ENCODE measurements around the gene ADARB1.

The ADARB1 gene

DNA sequence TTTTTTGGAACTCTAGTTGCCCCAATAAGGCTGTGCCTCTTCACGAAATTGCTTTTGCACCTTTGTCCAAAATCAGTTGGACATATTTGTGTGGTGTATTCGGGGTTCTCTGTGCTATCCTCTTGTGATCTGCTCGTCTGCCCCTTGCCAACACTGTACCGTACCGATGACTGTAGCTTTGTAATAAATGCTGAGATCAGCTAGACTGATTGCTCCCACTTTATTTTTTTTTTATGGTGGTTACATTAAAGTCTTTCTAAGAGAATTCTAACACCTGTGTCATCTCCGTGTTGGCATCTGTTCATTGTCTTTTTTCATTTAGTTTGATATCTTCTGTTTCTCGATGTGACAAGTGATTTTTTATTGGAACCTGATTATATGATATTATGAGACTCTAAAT lies 94.1 kb downstream of the ADARB1 start:
- no peak overlapping the region for H3K9ac ChIP-seq (ENCODE audit: insufficient read length, low read depth)
- no peak for DNase-seq (ENCODE audit: low read depth, low spot score)
- no peaks in the 10 kb centered on the region for H3K4me1 ChIP-seq (ENCODE audit: insufficient read depth, insufficient read length)
- H3K4me3 ChIP-seq (ENCODE audit: insufficient read length, low read depth): no peak overlapping the region
- H3K27me3 ChIP-seq (ENCODE audit: insufficient read depth, insufficient read length): no peaks in the 10 kb centered on the region
- no peak for TF ChIP-seq YY1 (IDR thresholded peaks at IDR 0.05; ENCODE audit: insufficient read depth, insufficient read length)
- no peak for TF ChIP-seq ZNF274 (IDR thresholded peaks at IDR 0.05; ENCODE audit: low read depth, low read length)
- TF ChIP-seq SUZ12 (IDR thresholded peaks at IDR 0.05; ENCODE audit: extremely low read depth, insufficient read depth, insufficient read length): no peak
- H3K9me3 ChIP-seq (ENCODE audit: insufficient read depth, low read length): no peaks in the 10 kb centered on the region
- peaks cover 15% of the 10 kb centered on the region for H3K36me3 ChIP-seq (ENCODE audit: insufficient read depth, insufficient read length, low read length)

- Histone ChIP-seq H3K4me1 (ENCODE audit: insufficient read depth, insufficient read length) (no peaks in the 10 kb centered on the region), H3K4me3 (ENCODE audit: insufficient read length, low read depth) (no peak overlapping the region), H3K9me3 (ENCODE audit: insufficient read depth, low read length) (no peaks in the 10 kb centered on the region), H3K27me3 (ENCODE audit: insufficient read depth, insufficient read length) (no peaks in the 10 kb centered on the region), H3K9ac (ENCODE audit: insufficient read length, low read depth) (peak overlapping the region; percentile 24), H3K36me3 (ENCODE audit: insufficient read depth, insufficient read length, low read length) (peaks cover 15% of the 10 kb centered on the region)
- no peak for TF ChIP-seq ZNF274 (IDR thresholded peaks at IDR 0.05; ENCODE audit: low read depth, low read length)
- TF ChIP-seq YY1 (IDR thresholded peaks at IDR 0.05; ENCODE audit: insufficient read depth, insufficient read length): no peak
- TF ChIP-seq SUZ12 (IDR thresholded peaks at IDR 0.05; ENCODE audit: extremely low read depth, insufficient read depth, insufficient read length): no peak
- no peak for DNase-seq (ENCODE audit: low read depth, low spot score)
These were observed 94.6 kb downstream of the ADARB1 start for GRCh38 chr21:45169001-45169400.

DNA sequence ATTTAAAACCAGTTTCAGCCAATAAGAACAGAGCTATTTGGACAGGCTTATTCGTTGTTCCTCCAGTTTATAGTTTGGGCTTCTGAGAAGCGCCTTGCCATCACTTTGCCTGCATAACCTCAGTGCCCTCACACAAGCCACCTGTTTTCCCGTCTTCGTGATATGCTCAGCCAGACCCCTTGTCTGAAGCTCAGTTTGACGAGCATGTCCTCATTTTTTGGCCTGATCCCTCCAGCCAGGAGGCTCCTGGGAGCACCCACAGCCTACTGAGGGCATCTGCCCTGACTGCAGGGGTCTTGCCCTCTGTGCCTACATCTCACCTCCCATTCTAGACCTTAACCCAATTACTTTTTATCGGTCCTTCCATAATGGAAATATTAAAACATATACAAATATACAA lies 95.3 kb downstream of the ADARB1 start:
- H3K4me1 ChIP-seq (ENCODE audit: insufficient read depth, insufficient read length): no peaks in the 10 kb centered on the region
- no peak for DNase-seq (ENCODE audit: low read depth, low spot score)
- H3K4me3 ChIP-seq (ENCODE audit: insufficient read length, low read depth): no peak overlapping the region
- no peak overlapping the region for H3K9ac ChIP-seq (ENCODE audit: insufficient read length, low read depth)
- TF ChIP-seq ZNF274 (IDR thresholded peaks at IDR 0.05; ENCODE audit: low read depth, low read length) (no peak), SUZ12 (IDR thresholded peaks at IDR 0.05; ENCODE audit: extremely low read depth, insufficient read depth, insufficient read length) (no peak), YY1 (IDR thresholded peaks at IDR 0.05; ENCODE audit: insufficient read depth, insufficient read length) (no peak)
- no peaks in the 10 kb centered on the region for H3K9me3 ChIP-seq (ENCODE audit: insufficient read depth, low read length)
- H3K27me3 ChIP-seq (ENCODE audit: insufficient read depth, insufficient read length): no peaks in the 10 kb centered on the region
- H3K36me3 ChIP-seq (ENCODE audit: insufficient read depth, insufficient read length, low read length): peaks cover 15% of the 10 kb centered on the region

DNA sequence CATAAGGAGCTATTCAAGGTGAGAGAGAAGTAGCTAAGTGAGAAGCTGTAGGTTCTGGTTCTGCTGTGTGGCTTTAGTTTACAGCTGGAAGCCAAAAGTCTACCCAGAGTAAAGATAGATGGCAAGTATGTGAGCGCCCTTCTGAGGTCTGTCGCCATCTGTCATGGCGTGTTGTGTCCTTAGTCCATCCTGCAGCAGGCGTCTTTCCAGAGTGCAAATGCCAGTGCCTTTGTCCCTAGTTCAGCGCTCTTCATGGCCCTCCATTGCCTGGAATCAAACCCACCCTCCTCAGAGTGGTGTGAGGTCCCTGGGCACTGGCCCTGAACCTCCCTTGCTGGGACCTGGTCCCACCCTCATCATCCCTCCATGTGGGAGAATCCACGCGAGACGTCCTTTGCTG lies 96.6 kb downstream of the ADARB1 start:
- Histone ChIP-seq H3K9ac (ENCODE audit: insufficient read length, low read depth) (no peak overlapping the region), H3K36me3 (ENCODE audit: insufficient read depth, insufficient read length, low read length) (peaks cover 19% of the 10 kb centered on the region), H3K4me3 (ENCODE audit: insufficient read length, low read depth) (no peak overlapping the region), H3K4me1 (ENCODE audit: insufficient read depth, insufficient read length) (no peaks in the 10 kb centered on the region), H3K9me3 (ENCODE audit: insufficient read depth, low read length) (no peaks in the 10 kb centered on the region), H3K27me3 (ENCODE audit: insufficient read depth, insufficient read length) (no peaks in the 10 kb centered on the region)
- DNase-seq (ENCODE audit: low read depth, low spot score): no peak
- TF ChIP-seq ZNF274 (IDR thresholded peaks at IDR 0.05; ENCODE audit: low read depth, low read length): no peak
- no peak for TF ChIP-seq SUZ12 (IDR thresholded peaks at IDR 0.05; ENCODE audit: extremely low read depth, insufficient read depth, insufficient read length)
- TF ChIP-seq YY1 (IDR thresholded peaks at IDR 0.05; ENCODE audit: insufficient read depth, insufficient read length): no peak

GRCh38 chr21:45172420-45172819 lies 98.0 kb downstream of the ADARB1 start:
- Histone ChIP-seq H3K36me3 (ENCODE audit: insufficient read depth, insufficient read length, low read length) (peaks cover 33% of the 10 kb centered on the region), H3K9ac (ENCODE audit: insufficient read length, low read depth) (no peak overlapping the region), H3K9me3 (ENCODE audit: insufficient read depth, low read length) (no peaks in the 10 kb centered on the region), H3K4me1 (ENCODE audit: insufficient read depth, insufficient read length) (no peaks in the 10 kb centered on the region), H3K27me3 (ENCODE audit: insufficient read depth, insufficient read length) (no peaks in the 10 kb centered on the region), H3K4me3 (ENCODE audit: insufficient read length, low read depth) (no peak overlapping the region)
- TF ChIP-seq ZNF274 (IDR thresholded peaks at IDR 0.05; ENCODE audit: low read depth, low read length) (no peak), YY1 (IDR thresholded peaks at IDR 0.05; ENCODE audit: insufficient read depth, insufficient read length) (no peak)
- DNase-seq (ENCODE audit: low read depth, low spot score): no peak

- Histone ChIP-seq H3K4me3 (ENCODE audit: insufficient read length, low read depth) (no peak overlapping the region), H3K27me3 (ENCODE audit: insufficient read depth, insufficient read length) (no peaks in the 10 kb centered on the region), H3K4me1 (ENCODE audit: insufficient read depth, insufficient read length) (no peaks in the 10 kb centered on the region), H3K9me3 (ENCODE audit: insufficient read depth, low read length) (no peaks in the 10 kb centered on the region), H3K36me3 (ENCODE audit: insufficient read depth, insufficient read length, low read length) (peaks cover 57% of the 10 kb centered on the region), H3K9ac (ENCODE audit: insufficient read length, low read depth) (no peak overlapping the region)
- no peak for TF ChIP-seq YY1 (IDR thresholded peaks at IDR 0.05; ENCODE audit: insufficient read depth, insufficient read length)
- TF ChIP-seq SUZ12 (IDR thresholded peaks at IDR 0.05; ENCODE audit: extremely low read depth, insufficient read depth, insufficient read length): no peak
- TF ChIP-seq ZNF274 (IDR thresholded peaks at IDR 0.05; ENCODE audit: low read depth, low read length): no peak
- DNase-seq (ENCODE audit: low read depth, low spot score): no peak
These were observed 101.1 kb downstream of the ADARB1 start for GRCh38 chr21:45175326-45176095.

- no peak overlapping the region for H3K9ac ChIP-seq (ENCODE audit: insufficient read length, low read depth)
- no peak for DNase-seq (ENCODE audit: low read depth, low spot score)
- TF ChIP-seq YY1 (IDR thresholded peaks at IDR 0.05; ENCODE audit: insufficient read depth, insufficient read length) (no peak), ZNF274 (IDR thresholded peaks at IDR 0.05; ENCODE audit: low read depth, low read length) (no peak), SUZ12 (IDR thresholded peaks at IDR 0.05; ENCODE audit: extremely low read depth, insufficient read depth, insufficient read length) (no peak)
These were observed 101.8 kb downstream of the ADARB1 start for GRCh38 chr21:45176141-45176540.

More at GRCh38 chr21:45176141-45176540, 101.8 kb downstream of the ADARB1 start:
- no peak overlapping the region for H3K4me3 ChIP-seq (ENCODE audit: insufficient read length, low read depth)
- no peaks in the 10 kb centered on the region for H3K27me3 ChIP-seq (ENCODE audit: insufficient read depth, insufficient read length)
- H3K36me3 ChIP-seq (ENCODE audit: insufficient read depth, insufficient read length, low read length): peaks cover 58% of the 10 kb centered on the region
- H3K9me3 ChIP-seq (ENCODE audit: insufficient read depth, low read length): no peaks in the 10 kb centered on the region
- H3K4me1 ChIP-seq (ENCODE audit: insufficient read depth, insufficient read length): no peaks in the 10 kb centered on the region

Measured in NT2/D1 (cell line).